Measurements from ENCODE around the gene TSEN15.

DNA sequence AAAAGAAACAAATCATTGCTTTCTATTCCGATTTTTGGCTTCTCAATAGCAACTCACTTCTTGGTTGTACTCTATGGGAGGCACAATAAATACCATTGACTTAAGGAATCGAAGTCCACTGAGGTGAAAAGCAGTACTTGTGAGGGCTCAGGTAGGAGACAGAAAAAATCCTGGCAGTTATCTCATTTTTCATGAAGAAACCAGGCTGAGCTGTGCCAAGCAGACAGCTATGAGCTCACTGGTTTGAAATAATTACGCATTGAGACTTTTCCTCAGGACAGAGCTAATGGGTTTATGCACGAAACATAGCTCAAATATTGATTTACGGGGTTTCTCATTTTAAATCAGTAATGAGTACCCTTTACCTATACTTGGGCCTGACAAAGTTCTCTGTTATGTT, 32.5 kb upstream of the TSEN15 start:
- TF ChIP-seq, protein P1, sequence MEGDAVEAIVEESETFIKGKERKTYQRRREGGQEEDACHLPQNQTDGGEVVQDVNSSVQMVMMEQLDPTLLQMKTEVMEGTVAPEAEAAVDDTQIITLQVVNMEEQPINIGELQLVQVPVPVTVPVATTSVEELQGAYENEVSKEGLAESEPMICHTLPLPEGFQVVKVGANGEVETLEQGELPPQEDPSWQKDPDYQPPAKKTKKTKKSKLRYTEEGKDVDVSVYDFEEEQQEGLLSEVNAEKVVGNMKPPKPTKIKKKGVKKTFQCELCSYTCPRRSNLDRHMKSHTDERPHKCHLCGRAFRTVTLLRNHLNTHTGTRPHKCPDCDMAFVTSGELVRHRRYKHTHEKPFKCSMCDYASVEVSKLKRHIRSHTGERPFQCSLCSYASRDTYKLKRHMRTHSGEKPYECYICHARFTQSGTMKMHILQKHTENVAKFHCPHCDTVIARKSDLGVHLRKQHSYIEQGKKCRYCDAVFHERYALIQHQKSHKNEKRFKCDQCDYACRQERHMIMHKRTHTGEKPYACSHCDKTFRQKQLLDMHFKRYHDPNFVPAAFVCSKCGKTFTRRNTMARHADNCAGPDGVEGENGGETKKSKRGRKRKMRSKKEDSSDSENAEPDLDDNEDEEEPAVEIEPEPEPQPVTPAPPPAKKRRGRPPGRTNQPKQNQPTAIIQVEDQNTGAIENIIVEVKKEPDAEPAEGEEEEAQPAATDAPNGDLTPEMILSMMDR (optimal IDR thresholded peaks at IDR 0.05 in 1 of 3, IDR thresholded peaks at IDR 0.05 in 1 of 3, conservative IDR thresholded peaks at IDR 0.05 in 1 of 3; ENCODE audit: extremely low read depth in 1 of 3, insufficient read depth in 2 of 3, low read length in 3 of 3): no peak
- no peak for TF ChIP-seq EZH2 (IDR thresholded peaks at IDR 0.05; ENCODE audit: low read length)

Data from keratinocyte (primary cell).